Endodermal cell (in vitro differentiated cells): ENCODE results near the gene ARHGEF2. TPM values are rescaled to one million over a fixed set of nuclear protein-coding genes. Genes with fewer than 3 reads are reported as not detected.

Experiments
- DNase-seq: peaks from one replicate; pipeline ENCODE4 v3.0.0-alpha.2; 2017
- H3K27ac ChIP-seq: 2 replicates; pipeline ENCODE4 v1.5.1; 2013; ENCODE audit warnings: mild to moderate bottlenecking, low read depth, low read length, moderate library complexity
- H3K27me3 ChIP-seq: 2 replicates; pipeline ENCODE4 v1.6.1; 2013; ENCODE audit warnings: mild to moderate bottlenecking, low read length, moderate library complexity; ENCODE audit not compliant: insufficient read depth, control insufficient read depth, poor library complexity, severe bottlenecking
- H3K36me3 ChIP-seq: 2 replicates; pipeline ENCODE4 v1.7.0; 2013; ENCODE audit warnings: mild to moderate bottlenecking, low read length, moderate library complexity; ENCODE audit not compliant: control insufficient read depth, insufficient read depth
- H3K4me1 ChIP-seq: one replicate; pipeline ENCODE4 v1.7.0; 2013; ENCODE audit warnings: low read length; ENCODE audit not compliant: control insufficient read depth, insufficient read depth
- H3K4me3 ChIP-seq: 2 replicates; pipeline ENCODE4 v1.5.1; 2013; ENCODE audit warnings: mild to moderate bottlenecking, low read length, moderate library complexity
- H3K9ac ChIP-seq: 2 replicates; pipeline ENCODE4 v1.6.1; 2013; ENCODE audit warnings: mild to moderate bottlenecking, low read length, moderate library complexity; ENCODE audit not compliant: poor library complexity, severe bottlenecking; ENCODE audit errors: extremely low read depth
- H3K9me3 ChIP-seq: 2 replicates; pipeline ENCODE4 v1.6.1; 2013; ENCODE audit warnings: mild to moderate bottlenecking, low read length, moderate library complexity; ENCODE audit not compliant: control insufficient read depth
- H3K27ac Mint-ChIP-seq: 2 replicates; pipeline ENCODE4 v1.8.0; 2020; ENCODE audit warnings: mixed read lengths
- H3K27me3 Mint-ChIP-seq: 2 replicates; pipeline ENCODE4 v1.8.0; 2021; ENCODE audit warnings: mild to moderate bottlenecking, mixed read lengths; ENCODE audit not compliant: insufficient read depth
- H3K36me3 Mint-ChIP-seq: 2 replicates; pipeline ENCODE4 v1.8.0; 2020; ENCODE audit warnings: low read depth, mixed read lengths
- H3K4me1 Mint-ChIP-seq: 2 replicates; pipeline ENCODE4 v1.8.0; 2020; ENCODE audit warnings: mixed read lengths
- H3K4me3 Mint-ChIP-seq: 2 replicates; pipeline ENCODE4 v1.8.0; 2020; ENCODE audit warnings: mild to moderate bottlenecking, moderate library complexity, mixed read lengths
- H3K9me3 Mint-ChIP-seq: 2 replicates; pipeline ENCODE4 v1.8.0; 2020; ENCODE audit warnings: mild to moderate bottlenecking, mixed read lengths
- WGBS, 2 experiments: methylation state at CpG; one replicate each; pipeline versions ENCODE4 v1.1.5 to v1.1.7; 2013; ENCODE audit warnings: missing lambda C conversion rate in 2 of 2, mixed read lengths in 1 of 2; ENCODE audit not compliant: insufficient coverage in 1 of 2, insufficient read length in 1 of 2; 5-methylcytosine and 5-hydroxymethylcytosine counted together
- total RNA-seq, 2 donors: library from RNA; stranded (reverse); fragmentation: NEBNext Ultra II Directional in 1 of 2; extraction: Animal tissue kit (Norgen Biotek cat#: 25700) in 1 of 2; gene quantifications; 2 replicates in 1 of 2; 3 replicates in 1 of 2; pipeline ENCODE4 v1.2.1, GENCODE V29; 2021
- TF ChIP-seq, protein P1 (sequence below): fragments of 200-600 bp; sonication (generic); conservative IDR thresholded peaks from 2 replicates; pipeline ENCODE4 v1.5.0; 2021; ENCODE audit warnings: antibody characterized with exemption, mild to moderate bottlenecking

ARHGEF2 gene
- total RNA-seq, 2 donors from 2014 or later = 134 to 147 TPM

DNA sequence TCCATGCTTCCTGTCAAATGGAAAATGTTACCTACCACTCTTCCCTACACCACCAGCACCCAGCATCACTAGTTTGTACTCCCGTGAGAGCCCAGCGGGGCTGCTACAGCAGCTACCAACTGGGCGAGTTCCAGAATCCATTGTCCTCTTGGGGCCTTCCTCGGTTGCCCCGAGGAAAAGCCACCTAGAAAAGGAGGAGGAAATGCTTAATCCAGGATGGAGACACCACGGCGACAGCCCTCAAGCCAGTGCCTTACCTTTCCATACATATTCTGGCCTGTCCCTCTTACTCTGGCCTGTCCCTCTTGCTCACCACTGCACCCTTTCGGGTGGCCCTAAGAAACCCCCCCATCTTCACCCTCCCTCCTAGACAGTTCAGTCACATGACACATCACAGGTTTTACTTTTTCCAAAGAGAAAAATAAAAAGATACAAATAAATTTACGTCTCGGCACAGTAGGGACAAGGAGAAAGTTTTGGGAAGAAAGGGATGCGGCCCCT, 67.7 kb downstream of the ARHGEF2 start:
- Mint-ChIP-seq H3K4me3 (peak overlapping the region; percentile 89), H3K36me3 (peaks cover 53% of the 10 kb centered on the region), H3K27ac (peak overlapping the region; percentile 95), H3K4me1 (peaks cover 13% of the 10 kb centered on the region), H3K9me3 (no peaks in the 10 kb centered on the region), H3K27me3 (no peaks in the 10 kb centered on the region)
- TF ChIP-seq, protein P1, sequence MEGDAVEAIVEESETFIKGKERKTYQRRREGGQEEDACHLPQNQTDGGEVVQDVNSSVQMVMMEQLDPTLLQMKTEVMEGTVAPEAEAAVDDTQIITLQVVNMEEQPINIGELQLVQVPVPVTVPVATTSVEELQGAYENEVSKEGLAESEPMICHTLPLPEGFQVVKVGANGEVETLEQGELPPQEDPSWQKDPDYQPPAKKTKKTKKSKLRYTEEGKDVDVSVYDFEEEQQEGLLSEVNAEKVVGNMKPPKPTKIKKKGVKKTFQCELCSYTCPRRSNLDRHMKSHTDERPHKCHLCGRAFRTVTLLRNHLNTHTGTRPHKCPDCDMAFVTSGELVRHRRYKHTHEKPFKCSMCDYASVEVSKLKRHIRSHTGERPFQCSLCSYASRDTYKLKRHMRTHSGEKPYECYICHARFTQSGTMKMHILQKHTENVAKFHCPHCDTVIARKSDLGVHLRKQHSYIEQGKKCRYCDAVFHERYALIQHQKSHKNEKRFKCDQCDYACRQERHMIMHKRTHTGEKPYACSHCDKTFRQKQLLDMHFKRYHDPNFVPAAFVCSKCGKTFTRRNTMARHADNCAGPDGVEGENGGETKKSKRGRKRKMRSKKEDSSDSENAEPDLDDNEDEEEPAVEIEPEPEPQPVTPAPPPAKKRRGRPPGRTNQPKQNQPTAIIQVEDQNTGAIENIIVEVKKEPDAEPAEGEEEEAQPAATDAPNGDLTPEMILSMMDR = peak; percentile 25
- Histone ChIP-seq H3K27ac (no peak overlapping the region), H3K36me3 (peaks cover 75% of the 10 kb centered on the region), H3K9me3 (no peaks in the 10 kb centered on the region), H3K4me3 (peak overlapping the region; percentile 94), H3K9ac (peak overlapping the region; percentile 69), H3K27me3 (no peaks in the 10 kb centered on the region), H3K4me1 (no peaks in the 10 kb centered on the region)
- WGBS, 2 experiments = 0 to 13% methylated on average over 6 to 8 of the region's 11 CpGs
- DNase-seq = peak; percentile 70

- Histone ChIP-seq H3K4me1 (no peaks in the 10 kb centered on the region), H3K36me3 (peaks cover 73% of the 10 kb centered on the region), H3K27me3 (no peaks in the 10 kb centered on the region), H3K9me3 (no peaks in the 10 kb centered on the region), H3K9ac (no peak overlapping the region), H3K27ac (no peak overlapping the region), H3K4me3 (peak overlapping the region; percentile 94)
- H3K36me3 Mint-ChIP-seq = peaks cover 53% of the 10 kb centered on the region
- H3K4me1 Mint-ChIP-seq = peaks cover 13% of the 10 kb centered on the region
- H3K27me3 Mint-ChIP-seq = no peaks in the 10 kb centered on the region
- peak overlapping the region; percentile 89 for H3K4me3 Mint-ChIP-seq
- no peaks in the 10 kb centered on the region for H3K9me3 Mint-ChIP-seq
- TF ChIP-seq, protein P1 = no peak
- 93 to 100% methylated on average over 1 to 3 of the region's 4 CpGs for WGBS, 2 experiments
- no peak for DNase-seq
- H3K27ac Mint-ChIP-seq = no peak overlapping the region
Measured at GRCh38 chr1:155909894-155910293, 68.5 kb downstream of the ARHGEF2 start.

DNA sequence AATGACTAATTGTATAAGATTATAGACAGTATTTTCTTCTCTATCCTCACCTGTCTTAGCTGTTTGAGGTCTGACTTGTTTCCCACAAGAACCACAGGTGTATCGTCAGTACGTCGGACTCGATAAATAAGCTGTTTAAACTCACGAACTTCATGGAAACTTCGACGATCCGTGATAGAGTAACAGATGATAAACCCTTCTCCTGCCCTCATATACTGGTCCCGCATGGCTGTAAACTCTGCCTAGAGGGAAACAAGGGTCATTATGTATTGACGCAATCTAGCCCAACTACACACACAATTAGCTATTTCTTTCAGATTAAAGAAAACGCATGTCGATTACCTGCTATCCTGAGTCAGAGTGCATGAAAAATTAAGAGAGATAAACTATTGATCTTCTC, 74.1 kb downstream of the ARHGEF2 start:
- Histone ChIP-seq H3K4me3 (no peak overlapping the region), H3K4me1 (no peaks in the 10 kb centered on the region), H3K9ac (no peak overlapping the region), H3K9me3 (no peaks in the 10 kb centered on the region), H3K27me3 (no peaks in the 10 kb centered on the region), H3K36me3 (peaks cover 80% of the 10 kb centered on the region), H3K27ac (no peak overlapping the region)
- H3K36me3 Mint-ChIP-seq = peaks cover 59% of the 10 kb centered on the region
- TF ChIP-seq, protein P1 = no peak
- H3K4me3 Mint-ChIP-seq = no peak overlapping the region
- H3K27me3 Mint-ChIP-seq = no peaks in the 10 kb centered on the region
- no peaks in the 10 kb centered on the region for H3K9me3 Mint-ChIP-seq
- no peaks in the 10 kb centered on the region for H3K4me1 Mint-ChIP-seq
- H3K27ac Mint-ChIP-seq = no peak overlapping the region
- 98% methylated on average over 12 of the region's 12 CpGs for WGBS, 2 experiments
- DNase-seq = no peak
